Spleen (tissue), 7 donors: ENCODE data around the gene IQCE.
A peak's percentile ranks its signal among the peaks of the same experiment; 100 is the strongest.

Experiments
- POLR2A ChIP-seq, 3 donors: fragments of 450-650 bp; IDR thresholded peaks; one replicate each; pipeline ENCODE4 v1.5.1; 2017; ENCODE audit warnings: antibody characterized with exemption in 3 of 3, mild to moderate bottlenecking in 1 of 3
- POLR2AphosphoS5 ChIP-seq, 3 donors: sonication (generic); formaldehyde crosslinking; IDR thresholded peaks; one replicate each; pipeline ENCODE4 v1.5.1; 2017; ENCODE audit warnings: antibody characterized with exemption in 3 of 3
- TF ChIP-seq, protein P1 (sequence below), 11 experiments: fragments of 200-600 bp in 7 of 11; fragments of 450-650 bp in 4 of 11; sonication (generic) in 4 of 11; IDR thresholded peaks in 8 of 11; conservative IDR thresholded peaks in 3 of 11; 1 replicate in 7 of 11; 2 replicates in 4 of 11; pipeline versions ENCODE4 v1.4.0 to v1.8.0; 2016 to 2021; ENCODE audit warnings: antibody characterized with exemption in 11 of 11, inconsistent platforms in 4 of 11, mild to moderate bottlenecking in 1 of 11
- donor health status: DM: no; HTN: no; CAD: no; lungs with moderate emphysema.
- donor health status: DM: no; HTN: no; CAD: no.
- donor health status: DM: no; HTN: no; CAD: no.

DNA sequence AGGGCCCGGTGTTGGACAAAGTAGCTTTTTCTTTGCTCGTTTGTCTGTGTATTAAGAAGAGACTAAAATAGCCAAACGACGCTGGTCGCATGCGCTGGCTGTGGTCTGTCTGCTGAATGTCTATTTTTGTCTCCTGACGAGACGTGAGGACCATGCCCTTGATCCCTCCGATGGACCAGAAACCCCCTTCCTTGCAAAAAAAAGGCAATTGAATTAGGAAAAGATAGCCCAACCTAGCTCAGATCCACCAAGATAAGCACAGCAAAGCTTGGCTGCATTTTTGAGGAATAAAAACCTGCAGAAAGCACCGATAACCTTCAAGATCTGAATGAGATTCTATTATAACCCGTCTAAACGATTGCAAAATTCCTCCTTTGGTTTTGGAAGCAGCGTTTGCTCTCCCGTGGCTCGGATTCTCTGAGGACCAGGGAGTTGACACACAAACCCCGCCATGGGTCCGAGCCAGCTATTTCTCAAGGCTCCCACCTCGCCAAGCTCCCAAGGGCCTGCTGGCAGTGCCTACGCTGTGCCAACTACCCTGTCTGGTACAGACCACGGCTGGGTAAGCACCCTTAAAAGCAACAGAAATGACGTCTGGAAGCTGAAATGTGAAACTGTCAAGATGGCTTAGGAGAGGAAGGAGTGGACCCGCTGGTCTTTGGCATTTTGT is 55.3 kb downstream of the IQCE start:
- TF ChIP-seq, protein P1, sequence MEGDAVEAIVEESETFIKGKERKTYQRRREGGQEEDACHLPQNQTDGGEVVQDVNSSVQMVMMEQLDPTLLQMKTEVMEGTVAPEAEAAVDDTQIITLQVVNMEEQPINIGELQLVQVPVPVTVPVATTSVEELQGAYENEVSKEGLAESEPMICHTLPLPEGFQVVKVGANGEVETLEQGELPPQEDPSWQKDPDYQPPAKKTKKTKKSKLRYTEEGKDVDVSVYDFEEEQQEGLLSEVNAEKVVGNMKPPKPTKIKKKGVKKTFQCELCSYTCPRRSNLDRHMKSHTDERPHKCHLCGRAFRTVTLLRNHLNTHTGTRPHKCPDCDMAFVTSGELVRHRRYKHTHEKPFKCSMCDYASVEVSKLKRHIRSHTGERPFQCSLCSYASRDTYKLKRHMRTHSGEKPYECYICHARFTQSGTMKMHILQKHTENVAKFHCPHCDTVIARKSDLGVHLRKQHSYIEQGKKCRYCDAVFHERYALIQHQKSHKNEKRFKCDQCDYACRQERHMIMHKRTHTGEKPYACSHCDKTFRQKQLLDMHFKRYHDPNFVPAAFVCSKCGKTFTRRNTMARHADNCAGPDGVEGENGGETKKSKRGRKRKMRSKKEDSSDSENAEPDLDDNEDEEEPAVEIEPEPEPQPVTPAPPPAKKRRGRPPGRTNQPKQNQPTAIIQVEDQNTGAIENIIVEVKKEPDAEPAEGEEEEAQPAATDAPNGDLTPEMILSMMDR (IDR thresholded peaks at IDR 0.05 in 8 of 11, conservative IDR thresholded peaks at IDR 0.05 in 3 of 11) = no peak
- no peak for TF ChIP-seq POLR2A (IDR thresholded peaks at IDR 0.05)
- TF ChIP-seq POLR2AphosphoS5 (IDR thresholded peaks at IDR 0.05) = peak in 1 of 3 donors; percentile 13
